Panc1 (cell line): ENCODE data around the gene YBX3. TPM values are rescaled to one million over a fixed set of nuclear protein-coding genes. Genes with fewer than 3 reads are reported as not detected.

Experiments used
- ATAC-seq: fragments of 200-7000 bp; cut with Tn5 transposase; 2 replicates; pipeline ENCODE4 v1.9.1; 2020; ENCODE audit warnings: mild to moderate bottlenecking, moderate library complexity
- BruUV-seq: library from RNA; stranded (reverse); fragments of 400-500 nt; replicated peaks from 2 replicates; lab custom pipeline; 2021; lab: Mats Ljungman, UMichigan
- CTCF ChIA-PET: fragments of 300-600 bp; sonication (Branson Sonifier 250); formaldehyde crosslinking; loops from one replicate; lab custom pipeline; 2022; ENCODE audit warnings: antibody characterized with exemption; lab: Charles Lee
- POLR2A ChIA-PET: fragments of 300-600 bp; sonication (Branson Sonifier 250); formaldehyde crosslinking; loops from one replicate; lab custom pipeline; 2022; ENCODE audit warnings: antibody characterized with exemption; lab: Charles Lee
- DNase-seq: peaks from one replicate; pipeline ENCODE4 v3.0.0-alpha.2; 2010; ENCODE audit warnings: low read depth, low spot score
- H3K27ac ChIP-seq: 2 replicates; pipeline ENCODE4 v1.5.1; 2011; ENCODE audit warnings: mild to moderate bottlenecking, low read length, inconsistent platforms
- H3K27me3 ChIP-seq: fragments of 200-500 bp; sonication (Bioruptor generic); 2 replicates; pipeline ENCODE4 v1.6.0; 2014; ENCODE audit warnings: low read length, inconsistent platforms; ENCODE audit not compliant: control insufficient read depth, insufficient read depth
- H3K36me3 ChIP-seq: fragments of 200-500 bp; sonication (Bioruptor generic); 2 replicates; pipeline ENCODE4 v1.5.1; 2014; ENCODE audit warnings: inconsistent platforms, mild to moderate bottlenecking, low read length, moderate library complexity; ENCODE audit not compliant: control insufficient read depth, insufficient read depth
- H3K4me1 ChIP-seq: 2 replicates; pipeline ENCODE4 v1.5.1; 2011; ENCODE audit warnings: inconsistent platforms, mild to moderate bottlenecking, low read length, moderate library complexity; ENCODE audit not compliant: control insufficient read depth, insufficient read depth
- H3K4me3 ChIP-seq, 2 experiments: 2 replicates each; pipeline ENCODE4 v1.5.1; 2011 to 2012; ENCODE audit warnings: low read depth in 2 of 2, low read length in 2 of 2, mild to moderate bottlenecking in 2 of 2, inconsistent platforms in 1 of 2, moderate library complexity in 1 of 2
- H3K9me3 ChIP-seq: fragments of 200-500 bp; sonication (Bioruptor generic); 2 replicates; pipeline ENCODE4 v1.5.1; 2014; ENCODE audit warnings: low read depth, mild to moderate bottlenecking, inconsistent platforms, low read length, moderate library complexity; ENCODE audit not compliant: control insufficient read depth, insufficient read depth
- CTCF ChIP-seq: fragments of 450-650 bp; IDR thresholded peaks from 2 replicates; pipeline ENCODE4 v1.5.1; 2017; ENCODE audit warnings: mild to moderate bottlenecking
- POLR2AphosphoS5 ChIP-seq: IDR thresholded peaks from 2 replicates; pipeline ENCODE4 v1.6.1; 2012; ENCODE audit warnings: mild to moderate bottlenecking, low read depth, low read length, moderate library complexity
- REST ChIP-seq, 2 experiments: IDR thresholded peaks; 2 replicates each; pipeline ENCODE4 v1.6.1; 2011 to 2012; ENCODE audit warnings: low read depth in 2 of 2, control low read depth in 1 of 2, low read length in 1 of 2, mild to moderate bottlenecking in 1 of 2, moderate library complexity in 1 of 2; ENCODE audit not compliant: insufficient read depth in 1 of 2
- SIN3A ChIP-seq: IDR thresholded peaks from 2 replicates; pipeline ENCODE4 v1.6.1; 2012; ENCODE audit warnings: low read depth, mild to moderate bottlenecking, low read length, moderate library complexity, borderline replicate concordance; ENCODE audit not compliant: insufficient read depth
- TCF7L2 ChIP-seq: IDR thresholded peaks from 2 replicates; pipeline ENCODE4 v1.6.1; 2011; ENCODE audit warnings: mild to moderate bottlenecking, low read depth, low read length, inconsistent platforms
- in situ Hi-C: cut with HindIII; loops from 2 replicates; pipeline ENCODE4 v1.10.0; 2016; ENCODE audit warnings: low sequenced_read_pairs, low pct_unique_long_range_greater_than_20kb
- intact Hi-C: fragments of 100-400 bp; cut with micrococcal nuclease; formaldehyde crosslinking; loops from one replicate; pipeline ENCODE4 v1.10.0; 2022; ENCODE audit not compliant: unreplicated experiment
- total RNA-seq: library from RNA; stranded (reverse); gene quantifications from one replicate; pipeline ENCODE4 v1.2.1, GENCODE V29; 2021; ENCODE audit not compliant: unreplicated experiment

The YBX3 gene
- total RNA-seq, 1 experiment from 2014 or later: 155 TPM

- H3K27ac ChIP-seq: no peak overlapping the region
- POLR2A ChIA-PET: no interaction called here
- H3K4me3 ChIP-seq: no peak overlapping the region
- no peak for DNase-seq
- BruUV-seq: no TSS peak
- in situ Hi-C loops (no loop called here), intact Hi-C loops (no loop called here)
- ATAC-seq: no peak
- CTCF ChIA-PET: no interaction called here
- no peaks in the 10 kb centered on the region for H3K27me3 ChIP-seq
- no peak for TF ChIP-seq POLR2AphosphoS5
- H3K4me1 ChIP-seq: no peaks in the 10 kb centered on the region
- no peaks in the 10 kb centered on the region for H3K9me3 ChIP-seq
- no peaks in the 10 kb centered on the region for H3K36me3 ChIP-seq
Observed at GRCh38 chr12:10688042-10688441, 35.1 kb downstream of the YBX3 start.

- in situ Hi-C loops (no loop called here), intact Hi-C loops (loop anchor here (10.0 kb wide), 1 partner anchor 69 kb away; no protein-coding TSS in a partner anchor)
- POLR2A ChIA-PET: interaction anchor here (0.7 kb wide), 1 partner anchor 112 kb away, joined by 11 read pairs; no protein-coding TSS in a partner anchor
- H3K4me3 ChIP-seq: peak within 1 kb of the TSS; percentile 56 to 68
- no TSS peak for BruUV-seq
- no peaks in the 10 kb centered on the region; the same call in none of the 2 replicates for H3K36me3 ChIP-seq
- TF ChIP-seq REST (IDR thresholded peaks at IDR 0.05; ENCODE audit: insufficient read depth in 1 of 2, low read depth in 2 of 2, low read length in 1 of 2) (no peak), TCF7L2 (no peak), CTCF (peak; percentile 92), POLR2AphosphoS5 (no peak), SIN3A (0 out of 2 replicates have a peak, but pooled peaks have one; percentile 32)
- ATAC-seq (peak; percentile 92), DNase-seq (peak; percentile 42)
- H3K27ac ChIP-seq: no peak within 1 kb of the TSS
- no peaks in the 10 kb centered on the region for H3K4me1 ChIP-seq
- H3K9me3 ChIP-seq: no peaks in the 10 kb centered on the region
- H3K27me3 ChIP-seq: no peaks in the 10 kb centered on the region; the same call in 1 of the 2 replicates
- CTCF ChIA-PET: no interaction called here
Observed at GRCh38 chr12:10673659-10674384, 49.3 kb downstream of the YBX3 start, which contains the start of gene STYK1. TSS of gene STYK1 (minus strand) at chr12:10674052. CDS start at chr12:10634618, 39,434 bp downstream.
